SH-SY5Y (cell line): Measurements from ENCODE around the gene ANKHD1.

ENCODE experiments used
- GATA2 ChIP-seq: IDR thresholded peaks from 2 replicates; pipeline ENCODE4 v1.6.1; 2011; ENCODE audit warnings: mild to moderate bottlenecking, low read depth, low read length
- GATA3 ChIP-seq: IDR thresholded peaks from 2 replicates; pipeline ENCODE4 v1.6.1; 2011; ENCODE audit warnings: low read depth, mild to moderate bottlenecking, low read length, moderate library complexity

GRCh38 chr5:140569197-140569596, 167.6 kb downstream of the ANKHD1 start:
- TF ChIP-seq GATA2 = no peak
- no peak for TF ChIP-seq GATA3
